ENCODE measurements around the gene GALR2.
"Not testable (repeated sequence)": the region's sequence is repeated elsewhere in the genome, so short reads cannot be mapped to it uniquely, and the experiment has no call there.

Gene GALR2

DNA sequence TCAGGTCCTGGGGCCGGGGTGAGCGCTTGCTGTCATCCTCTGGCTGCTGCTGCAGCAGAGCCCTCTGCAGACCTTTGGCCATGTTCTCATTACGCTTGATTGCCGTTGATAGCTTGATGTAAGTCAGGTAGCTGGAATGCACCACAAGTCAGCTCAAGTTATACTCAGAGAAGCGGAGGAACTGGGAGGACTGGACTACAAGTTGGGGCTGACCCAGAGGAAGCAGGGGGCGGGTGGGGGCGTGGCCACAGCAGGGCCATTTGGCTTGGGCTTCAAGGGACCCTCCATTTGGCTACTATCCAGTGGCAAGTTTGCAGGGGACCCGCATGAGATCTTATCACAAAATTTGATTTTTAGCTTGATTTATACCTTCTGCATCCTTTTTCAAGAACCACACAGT, 28.5 kb upstream of the GALR2 start:
- ATAC-seq, result no peak
- Mint-ChIP-seq H3K9me3 (no peaks in the 10 kb centered on the region), H3K4me1 (peaks cover 20% of the 10 kb centered on the region), H3K27ac (no peak overlapping the region), H3K4me3 (no peak overlapping the region), H3K27me3 (no peaks in the 10 kb centered on the region)
- no peak for DNase-seq

DNA sequence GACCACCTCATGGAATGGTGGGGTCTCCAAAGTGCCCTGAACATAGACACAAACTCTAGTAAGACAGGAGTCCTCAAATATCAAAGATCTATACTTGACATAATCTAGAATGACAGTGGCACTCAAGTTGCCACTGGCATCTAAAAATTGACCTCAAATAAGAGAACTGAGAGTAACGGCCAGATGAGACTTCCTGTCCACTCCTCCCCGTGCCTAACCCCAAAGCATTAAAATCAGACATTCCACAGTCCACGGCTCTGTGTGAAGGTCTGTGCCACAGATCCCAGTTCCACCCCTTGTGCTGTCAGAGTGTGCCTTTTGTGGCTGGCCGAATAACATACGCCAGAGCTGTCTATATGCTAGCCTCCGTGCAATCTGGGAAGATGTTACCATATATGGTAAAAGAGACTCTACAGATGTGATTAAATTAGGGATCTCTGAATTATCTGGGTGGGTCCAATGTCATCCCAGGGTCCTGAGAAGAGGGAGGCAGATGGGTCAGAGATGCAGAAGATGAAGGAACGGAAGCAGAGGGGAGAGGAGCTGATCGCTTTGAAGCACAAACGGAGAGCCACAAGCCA, 26.5 kb upstream of the GALR2 start:
- Mint-ChIP-seq H3K27ac (peak overlapping the region in 1 of 2 donors; percentile 58), H3K4me1 (peaks cover 26% of the 10 kb centered on the region), H3K27me3 (no peaks in the 10 kb centered on the region), H3K4me3 (no peak overlapping the region), H3K9me3 (no peaks in the 10 kb centered on the region)
- no peak for DNase-seq
- no peak for ATAC-seq

DNA sequence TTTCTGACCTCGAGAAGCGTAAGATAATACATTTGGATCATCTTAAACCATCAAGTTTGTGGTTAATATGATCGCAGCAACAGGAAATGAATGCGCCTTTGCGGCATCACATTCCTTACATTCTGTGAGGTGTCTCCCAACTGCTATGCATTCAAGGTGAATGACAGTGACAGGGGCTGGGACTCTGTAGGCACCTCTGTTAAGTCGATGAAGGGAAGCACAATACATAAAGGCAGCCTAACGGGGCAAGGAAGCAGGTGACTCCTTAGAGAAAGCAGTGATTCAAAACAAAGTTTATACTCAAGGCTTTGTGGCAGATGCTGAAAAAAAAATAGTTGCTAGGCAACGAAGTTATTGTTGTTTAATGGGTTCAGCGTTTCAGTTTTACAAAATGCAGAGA, 25.9 kb upstream of the GALR2 start:
- no peak overlapping the region for H3K27ac Mint-ChIP-seq
- no peak overlapping the region for H3K4me3 Mint-ChIP-seq
- H3K4me1 Mint-ChIP-seq, result peaks cover 32% of the 10 kb centered on the region
- ATAC-seq (no peak), DNase-seq (no peak)
- H3K9me3 Mint-ChIP-seq, result no peaks in the 10 kb centered on the region
- H3K27me3 Mint-ChIP-seq, result no peaks in the 10 kb centered on the region

DNA sequence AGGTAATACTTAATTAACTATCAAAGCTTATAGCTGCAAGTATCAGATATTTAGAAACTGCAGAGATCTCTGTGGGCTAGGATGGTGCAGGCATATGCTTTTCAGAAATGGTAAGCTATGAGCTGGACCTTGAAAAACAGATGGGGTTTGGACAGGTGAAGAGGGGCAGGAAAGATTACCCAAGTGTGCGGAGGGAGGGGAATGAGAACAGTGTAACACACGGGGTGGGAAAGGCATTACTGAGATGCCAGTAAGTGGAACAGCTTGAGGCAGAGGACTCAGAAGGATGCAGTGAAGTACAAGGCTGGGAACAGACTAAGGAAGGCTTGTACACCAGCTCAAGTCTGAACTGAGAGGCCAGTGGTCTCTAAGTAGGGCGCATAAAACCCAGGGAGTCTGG, 25.3 kb upstream of the GALR2 start:
- Mint-ChIP-seq H3K27ac (no peak overlapping the region), H3K27me3 (no peaks in the 10 kb centered on the region), H3K4me3 (no peak overlapping the region), H3K9me3 (no peaks in the 10 kb centered on the region), H3K4me1 (peaks cover 37% of the 10 kb centered on the region)
- ATAC-seq, result no peak
- DNase-seq, result no peak

DNA sequence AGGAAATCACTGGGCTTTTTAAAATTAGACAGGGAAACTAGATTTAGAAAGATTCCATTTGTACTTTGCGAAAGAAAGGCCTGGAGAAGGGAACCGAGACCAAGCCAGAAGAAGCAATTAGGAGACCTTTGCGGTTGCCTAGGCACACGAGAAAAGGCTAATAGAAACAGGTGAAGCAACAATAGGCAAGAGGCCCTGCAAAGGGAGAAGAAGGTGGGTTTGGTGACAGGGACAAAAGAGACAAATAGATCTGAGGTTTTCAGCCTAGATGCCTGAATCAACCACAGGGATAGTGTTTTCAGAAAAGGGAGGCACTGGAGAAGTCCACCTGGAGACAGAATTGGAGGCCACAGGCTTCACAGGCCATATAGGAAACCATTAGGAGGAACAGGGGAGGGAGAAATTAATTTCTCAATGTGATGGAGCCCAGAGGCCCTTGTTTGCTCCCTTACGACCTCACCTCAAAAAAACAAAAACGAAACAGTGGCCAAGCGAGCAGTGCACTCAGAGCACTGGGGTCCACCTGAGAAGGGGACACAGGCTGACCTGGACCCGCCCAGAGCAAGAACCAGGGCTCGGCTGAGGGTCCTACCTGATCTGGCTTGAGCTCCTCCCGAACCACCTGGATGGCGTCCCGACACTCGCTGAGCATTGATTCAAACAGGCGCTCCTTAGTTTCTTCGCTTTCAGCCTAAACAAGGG, 24.6 kb upstream of the GALR2 start:
- Mint-ChIP-seq H3K4me1 (peaks cover 39% of the 10 kb centered on the region), H3K27ac (peak overlapping the region in 1 of 2 donors; percentile 6), H3K4me3 (no peak overlapping the region), H3K27me3 (no peaks in the 10 kb centered on the region), H3K9me3 (no peaks in the 10 kb centered on the region)
- DNase-seq (no peak), ATAC-seq (no peak)

DNA sequence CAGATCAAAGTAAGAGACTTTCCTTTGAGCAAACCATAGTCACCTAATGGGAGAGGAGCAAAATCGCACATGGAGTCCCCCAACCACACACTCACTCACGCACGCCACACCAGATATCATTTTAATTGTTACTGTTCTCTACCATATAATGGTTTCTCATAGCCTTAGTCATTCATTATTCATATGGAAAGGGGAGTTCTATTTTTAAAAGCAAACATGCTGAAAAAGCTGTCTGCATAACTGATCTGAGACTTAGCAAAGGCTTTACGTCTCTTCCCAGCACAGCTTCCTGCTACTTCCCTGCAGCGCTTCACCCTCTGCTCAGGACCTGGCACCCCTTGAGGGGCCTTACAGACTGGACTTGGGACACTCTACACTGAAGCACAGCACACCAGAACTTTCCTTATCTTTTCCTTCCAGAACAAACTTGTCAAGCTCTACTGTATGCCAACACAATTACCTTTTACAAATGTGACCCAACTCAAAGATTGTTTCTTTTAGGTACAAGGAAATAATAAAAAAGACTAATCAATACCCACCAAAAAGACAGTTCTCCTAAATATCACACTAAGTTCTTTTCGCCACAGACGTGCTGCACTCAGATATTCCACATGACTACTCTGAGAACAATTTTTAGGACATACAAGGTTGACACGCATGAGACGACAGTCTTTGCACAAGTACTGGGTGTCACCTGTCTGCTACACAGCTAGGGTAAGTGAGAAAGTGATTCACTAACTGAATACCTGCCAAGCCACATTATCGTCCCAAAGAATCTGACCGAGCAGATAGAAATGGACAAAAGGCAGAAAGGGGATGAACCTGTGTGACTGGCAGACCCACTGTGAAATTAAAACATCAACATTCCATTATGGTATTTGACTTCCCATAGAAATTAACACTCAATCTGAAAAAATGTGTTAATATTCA, 23.8 kb upstream of the GALR2 start:
- ATAC-seq (no peak), DNase-seq (no peak)
- H3K27me3 Mint-ChIP-seq, result no peaks in the 10 kb centered on the region
- no peaks in the 10 kb centered on the region for H3K9me3 Mint-ChIP-seq
- peaks cover 40% of the 10 kb centered on the region for H3K4me1 Mint-ChIP-seq
- H3K27ac Mint-ChIP-seq, result peak overlapping the region in 1 of 2 donors; percentile 12
- no peak overlapping the region for H3K4me3 Mint-ChIP-seq

DNA sequence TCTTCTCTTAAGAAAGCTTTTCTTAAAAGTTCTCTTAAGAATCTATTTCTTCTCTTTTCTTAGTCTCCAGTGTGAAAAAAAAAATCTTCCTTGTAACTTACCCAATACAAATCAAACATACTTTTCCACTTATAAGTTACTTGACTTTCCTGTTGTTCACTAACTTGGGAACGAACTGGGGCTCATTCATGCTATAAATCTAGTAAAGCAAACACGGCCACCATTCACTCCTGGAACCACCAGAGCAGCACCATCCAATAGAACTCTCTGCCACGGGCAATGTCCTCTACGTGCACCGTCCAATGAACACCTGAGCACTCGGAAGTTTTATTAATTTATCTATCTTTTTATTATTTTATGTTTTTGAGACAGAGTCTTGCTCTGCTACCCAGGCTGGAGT, 23.0 kb upstream of the GALR2 start:
- H3K27me3 Mint-ChIP-seq, result no peaks in the 10 kb centered on the region
- H3K9me3 Mint-ChIP-seq, result no peaks in the 10 kb centered on the region
- H3K4me3 Mint-ChIP-seq, result no peak overlapping the region
- DNase-seq, result no peak
- H3K27ac Mint-ChIP-seq, result no peak overlapping the region
- ATAC-seq, result no peak
- H3K4me1 Mint-ChIP-seq, result peaks cover 46% of the 10 kb centered on the region

DNA sequence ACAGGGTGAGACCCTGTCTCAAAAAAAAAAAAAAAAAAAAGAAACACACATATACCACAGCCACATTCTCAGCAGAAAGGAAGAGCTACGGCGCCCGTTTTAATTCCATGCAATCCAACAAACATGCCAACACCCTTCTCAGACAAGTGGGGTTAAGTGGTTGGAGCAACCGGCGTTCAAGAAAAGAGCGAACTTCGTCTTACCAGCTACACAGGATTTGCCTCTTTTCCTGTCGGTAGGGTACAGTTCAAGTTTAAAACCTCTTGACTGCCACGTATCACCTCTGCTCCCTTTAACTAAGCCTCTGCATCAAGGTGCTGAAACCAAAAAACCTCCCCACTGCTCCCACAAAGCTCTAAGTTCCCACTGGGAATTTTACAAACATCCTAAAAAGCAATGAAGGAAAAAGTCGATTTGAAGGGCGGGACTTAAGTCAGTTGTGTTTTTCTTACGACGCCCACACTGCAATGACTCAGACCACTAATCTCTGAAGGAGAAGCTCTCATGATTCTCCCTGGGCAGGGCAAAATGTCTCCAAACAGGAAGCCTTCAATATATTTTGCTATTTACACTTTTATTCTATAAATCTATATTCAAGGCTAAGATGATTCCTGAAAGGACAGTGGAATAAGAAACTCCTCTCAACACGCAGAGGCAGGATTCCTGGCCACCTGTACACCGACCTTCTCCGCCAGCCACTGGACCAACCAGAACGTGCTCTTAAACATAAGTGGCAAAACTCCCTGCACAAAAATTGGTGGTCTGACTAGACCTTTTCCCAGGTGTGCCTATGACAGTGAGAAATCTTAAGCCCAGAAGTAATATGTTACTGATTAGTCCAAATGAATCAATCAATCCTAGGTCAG, 21.1 kb upstream of the GALR2 start:
- ATAC-seq (no peak), DNase-seq (no peak)
- peaks cover 46% of the 10 kb centered on the region for H3K4me1 Mint-ChIP-seq
- H3K9me3 Mint-ChIP-seq, result no peaks in the 10 kb centered on the region
- no peak overlapping the region for H3K4me3 Mint-ChIP-seq
- H3K27me3 Mint-ChIP-seq, result no peaks in the 10 kb centered on the region
- peak overlapping the region; percentile 52 to 67 for H3K27ac Mint-ChIP-seq

DNA sequence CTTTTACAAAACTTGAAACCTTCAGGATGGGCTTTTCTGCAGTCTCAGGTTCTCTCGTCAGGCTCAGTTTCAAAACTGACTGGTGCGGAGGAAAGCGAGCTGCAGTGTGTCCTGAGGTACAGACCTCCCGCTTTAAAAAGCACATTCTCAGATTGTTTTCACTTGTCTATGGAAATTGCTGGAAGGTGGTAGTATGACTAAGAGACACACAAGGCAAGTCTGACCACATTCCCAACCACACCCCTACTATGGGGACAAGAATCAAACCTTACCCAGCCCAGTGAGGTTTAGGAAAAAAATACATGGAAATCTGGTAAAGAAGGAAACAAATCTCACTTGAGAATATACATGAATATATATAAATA, 20.5 kb upstream of the GALR2 start:
- H3K4me3 Mint-ChIP-seq, result no peak overlapping the region
- H3K27me3 Mint-ChIP-seq, result no peaks in the 10 kb centered on the region
- H3K4me1 Mint-ChIP-seq, result peaks cover 44% of the 10 kb centered on the region
- peak overlapping the region; percentile 52 to 67 for H3K27ac Mint-ChIP-seq
- H3K9me3 Mint-ChIP-seq, result no peaks in the 10 kb centered on the region
- DNase-seq (no peak), ATAC-seq (no peak)

DNA sequence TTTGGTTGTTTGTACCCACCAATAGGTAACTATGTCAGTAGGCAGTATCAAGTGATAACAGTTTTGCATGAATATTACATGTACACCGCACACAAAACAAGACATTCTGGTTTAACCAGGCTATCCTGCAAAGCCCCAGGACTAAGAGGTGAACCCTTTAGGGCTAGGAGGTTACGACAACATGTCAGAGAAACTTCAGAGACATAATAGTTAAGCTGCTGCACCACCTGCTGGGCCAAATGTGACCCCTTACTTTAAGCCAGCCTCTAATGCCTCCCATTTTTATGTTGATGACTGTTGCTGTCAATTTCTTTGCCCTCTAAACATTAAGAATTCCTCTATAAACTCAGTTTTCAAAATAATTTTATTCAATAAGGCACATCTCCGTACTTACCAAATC, 17.7 kb upstream of the GALR2 start:
- Mint-ChIP-seq H3K27ac (no peak overlapping the region), H3K4me3 (no peak overlapping the region), H3K9me3 (no peaks in the 10 kb centered on the region), H3K27me3 (no peaks in the 10 kb centered on the region), H3K4me1 (peaks cover 19% of the 10 kb centered on the region)
- ATAC-seq (no peak), DNase-seq (no peak)

DNA sequence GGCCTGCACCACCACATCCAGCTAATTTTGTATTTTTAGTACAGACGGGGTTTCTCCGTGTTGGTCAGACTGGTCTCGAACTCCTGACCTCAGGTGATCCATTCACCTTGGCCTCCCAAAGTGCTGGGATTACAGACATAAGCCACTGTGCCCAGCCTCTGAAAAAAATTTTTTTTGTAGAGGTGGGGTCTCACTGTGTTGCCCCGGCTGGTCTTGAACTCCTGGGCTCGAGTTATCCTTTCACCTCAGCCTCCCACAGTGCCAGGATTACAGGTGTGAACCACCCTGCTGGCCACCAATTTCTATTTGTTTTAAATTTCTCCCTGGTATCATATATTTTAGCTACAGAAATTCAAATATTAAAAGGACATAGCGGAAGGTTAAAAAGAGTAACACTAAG, 16.3 kb upstream of the GALR2 start:
- not testable (repeated sequence) for H3K9me3 Mint-ChIP-seq, H3K4me3 Mint-ChIP-seq, ATAC-seq, DNase-seq, H3K27ac Mint-ChIP-seq, H3K27me3 Mint-ChIP-seq
- peaks cover 18% of the 10 kb centered on the region for H3K4me1 Mint-ChIP-seq

DNA sequence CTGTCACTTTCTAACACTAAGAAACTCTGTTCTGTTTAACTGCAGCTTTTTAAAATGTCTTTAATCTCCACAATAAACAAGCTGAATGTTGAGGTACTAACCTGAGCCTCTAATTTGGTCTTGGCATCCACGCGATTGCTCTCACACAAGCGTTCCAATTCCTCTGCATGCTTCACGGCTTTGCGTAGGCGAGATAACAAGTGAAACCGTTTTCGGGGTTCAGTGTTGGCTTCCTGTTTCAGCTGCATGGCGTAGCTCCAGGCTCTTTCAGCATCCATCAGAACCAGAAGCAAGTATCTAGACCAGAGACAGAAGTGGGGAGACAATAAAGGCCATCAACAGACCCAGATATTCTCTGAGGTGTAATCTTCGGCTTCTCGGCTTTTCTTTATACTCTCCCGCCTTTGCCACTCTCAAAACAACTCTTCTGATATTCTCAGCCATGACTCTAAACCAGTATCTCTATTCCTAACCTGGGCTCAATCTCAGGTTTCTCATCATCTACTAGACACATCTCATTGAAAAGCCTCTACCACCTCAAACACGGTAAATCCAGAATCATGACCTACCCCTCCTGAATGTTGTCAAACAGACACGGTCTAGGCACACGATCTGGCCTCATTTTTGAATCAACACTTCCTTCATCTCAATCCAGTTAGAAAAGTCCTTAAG, 10.6 kb upstream of the GALR2 start:
- no peak for DNase-seq
- Mint-ChIP-seq H3K4me3 (peak overlapping the region in 1 of 2 donors; percentile 4), H3K4me1 (peaks cover 28% of the 10 kb centered on the region), H3K27me3 (no peaks in the 10 kb centered on the region), H3K27ac (peak overlapping the region in 1 of 2 donors; percentile 15), H3K9me3 (no peaks in the 10 kb centered on the region)
- ATAC-seq, result no peak

DNA sequence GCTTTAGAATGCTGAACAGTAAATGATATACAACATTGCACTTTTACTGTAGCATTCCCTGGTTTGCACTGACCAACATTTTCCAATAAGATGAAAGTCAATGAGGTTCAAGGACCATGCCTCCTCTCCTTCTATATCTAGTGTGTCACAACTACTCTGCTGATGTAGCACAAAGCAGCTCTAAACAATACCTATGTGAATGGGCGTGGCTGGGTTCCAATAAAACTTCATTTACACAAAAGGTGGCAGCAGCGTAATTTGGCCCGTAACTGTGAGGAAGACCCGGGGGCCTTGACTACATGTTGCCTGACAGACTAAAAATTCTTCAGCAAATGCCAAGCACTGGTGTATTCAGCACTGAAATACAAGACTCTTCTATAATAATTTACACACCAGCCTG, 8.8 kb upstream of the GALR2 start:
- H3K4me1 Mint-ChIP-seq, result peaks cover 39% of the 10 kb centered on the region
- no peaks in the 10 kb centered on the region for H3K9me3 Mint-ChIP-seq
- H3K27me3 Mint-ChIP-seq, result no peaks in the 10 kb centered on the region
- ATAC-seq (no peak), DNase-seq (no peak)
- H3K27ac Mint-ChIP-seq, result peak overlapping the region in 1 of 2 donors; percentile 19
- H3K4me3 Mint-ChIP-seq, result no peak overlapping the region

DNA sequence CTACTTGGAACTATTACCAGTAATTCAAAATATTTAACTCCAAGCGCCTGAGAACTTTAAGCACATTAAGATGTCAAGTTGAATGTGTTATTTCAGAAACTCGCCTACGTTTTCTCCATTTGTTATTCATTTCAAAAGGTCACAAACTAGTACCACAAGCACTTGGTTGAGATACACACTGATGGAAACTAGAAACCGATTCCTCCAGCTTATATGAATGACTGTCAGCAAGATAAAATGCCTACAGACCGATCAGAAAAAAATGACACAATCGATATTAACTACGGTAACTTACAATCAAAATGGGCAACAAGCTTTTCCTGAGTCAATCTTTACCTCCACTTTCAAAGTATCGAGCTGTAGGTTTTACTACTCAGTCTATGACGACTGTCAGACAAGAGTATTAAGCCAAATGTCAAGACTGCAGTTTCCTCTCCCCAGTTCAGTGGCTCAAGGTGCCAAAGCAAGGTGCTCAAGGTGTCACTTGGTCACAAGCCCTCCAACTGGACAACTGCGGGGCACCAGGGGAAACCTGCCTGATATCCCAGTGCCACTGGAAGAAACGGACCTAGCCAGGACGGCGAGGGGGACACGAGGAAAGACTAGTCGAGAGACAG, 2.9 kb upstream of the GALR2 start:
- peak overlapping the region; percentile 99 for H3K27ac Mint-ChIP-seq
- peaks cover 35% of the 10 kb centered on the region for H3K27me3 Mint-ChIP-seq
- H3K4me3 Mint-ChIP-seq, result peak overlapping the region; percentile 98
- ATAC-seq (peak; percentile 67), DNase-seq (peak; percentile 29 to 35)
- no peaks in the 10 kb centered on the region for H3K9me3 Mint-ChIP-seq
- peaks cover 45% of the 10 kb centered on the region for H3K4me1 Mint-ChIP-seq
